Activated effector memory CD4-positive, alpha-beta T cell treated with anti-CD3 and anti-CD28 coated beads, Interleukin-2, amount 50 U/mL, for 16 hours (primary cell): ENCODE results near the gene NCAPD2.

Experiments used
- DNase-seq: peaks from one replicate; pipeline ENCODE4 v3.0.0-alpha.2; 2020

Gene NCAPD2

GRCh38 chr12:6534945-6535696 is 41.2 kb downstream of the NCAPD2 start:
- peak; percentile 91 for DNase-seq

GRCh38 chr12:6535697-6535946 is 41.7 kb downstream of the NCAPD2 start:
- no peak for DNase-seq

GRCh38 chr12:6535960-6536847 is 42.3 kb downstream of the NCAPD2 start:
- DNase-seq = no peak

GRCh38 chr12:6536894-6537579 is 43.1 kb downstream of the NCAPD2 start:
- DNase-seq = no peak

- DNase-seq = peak; percentile 95
Measured at GRCh38 chr12:6537580-6538419, 43.9 kb downstream of the NCAPD2 start.

GRCh38 chr12:6538420-6539313 is 44.8 kb downstream of the NCAPD2 start:
- no peak for DNase-seq

- DNase-seq = no peak
Measured at GRCh38 chr12:6539314-6539682, 45.4 kb downstream of the NCAPD2 start.

- no peak for DNase-seq
Measured at GRCh38 chr12:6539707-6540134, 45.8 kb downstream of the NCAPD2 start.

GRCh38 chr12:6540181-6540877 is 46.4 kb downstream of the NCAPD2 start:
- peak; percentile 87 for DNase-seq

- DNase-seq = no peak
Measured at GRCh38 chr12:6541371-6542165, 47.7 kb downstream of the NCAPD2 start.

- no peak for DNase-seq
Measured at GRCh38 chr12:6542209-6543009, 48.5 kb downstream of the NCAPD2 start.

- no peak for DNase-seq
Measured at GRCh38 chr12:6546016-6546415, 52.1 kb downstream of the NCAPD2 start.

GRCh38 chr12:6547566-6547965 is 53.7 kb downstream of the NCAPD2 start:
- DNase-seq = no peak

- no peak for DNase-seq
Measured at GRCh38 chr12:6547987-6548386, 54.1 kb downstream of the NCAPD2 start.

GRCh38 chr12:6548556-6548955 is 54.7 kb downstream of the NCAPD2 start:
- no peak for DNase-seq

GRCh38 chr12:6548966-6549683 is 55.2 kb downstream of the NCAPD2 start:
- DNase-seq = no peak

- no peak for DNase-seq
Measured at GRCh38 chr12:6549684-6550151, 55.8 kb downstream of the NCAPD2 start.

GRCh38 chr12:6550294-6551062 is 56.6 kb downstream of the NCAPD2 start:
- DNase-seq = no peak
